K562 (cell line): ENCODE data around the gene FSTL3. TPM values are rescaled to one million over a fixed set of nuclear protein-coding genes. Genes with fewer than 3 reads are reported as not detected.

Source experiments
- ATAC-seq: fragments of 200-7000 bp; cut with Tn5 transposase; 3 replicates; pipeline ENCODE4 v1.9.1; 2020; ENCODE audit warnings: moderate library complexity
- BruUV-seq: library from RNA; stranded (reverse); fragments of 400-500 nt; replicated peaks from 2 replicates; lab custom pipeline; 2021; lab: Mats Ljungman, UMichigan
- CTCF ChIA-PET: fragments of 300-600 bp; formaldehyde crosslinking; extraction: SDS; loops from one replicate; lab custom pipeline; 2021; ENCODE audit warnings: low intra/inter-chr PET ratio; lab: Yijun Ruan, JAX
- POLR2A ChIA-PET: fragments of 300-600, 350-650 bp; sonication (Branson Sonifier 250); formaldehyde crosslinking; extraction: SDS; loops from one replicate; lab custom pipeline; 2021; ENCODE audit warnings: antibody characterized with exemption, inconsistent platforms; lab: Yijun Ruan, JAX
- DNase-seq, 4 experiments: peaks; one replicate each; pipeline versions ENCODE4 v3.0.0 to v3.0.0-alpha.2; 2011 to 2018; ENCODE audit warnings: low spot score in 3 of 4, mixed read lengths in 3 of 4; ENCODE audit errors: extremely low read depth in 1 of 4
- FAIRE-seq: peaks from 2 replicates; lab custom pipeline; 2011; peaks lifted over from hg19 to GRCh38; lab: Jason Lieb, UNC
- H2AFZ ChIP-seq: 2 replicates; pipeline ENCODE4 v1.6.0; 2011; ENCODE audit warnings: low read depth, low read length, control low read depth, inconsistent platforms
- H3K27ac ChIP-seq: fragments of 200-600 bp; 3 replicates; pipeline ENCODE4 v1.8.0; 2011; ENCODE audit warnings: low read depth, mild to moderate bottlenecking, control low read depth, inconsistent platforms, low read length, moderate library complexity, mixed read lengths; ENCODE audit errors: extremely low read depth
- H3K27me3 ChIP-seq, 2 experiments: fragments of 300-600 bp in 1 of 2; 2 replicates in 1 of 2; 3 replicates in 1 of 2; pipeline versions ENCODE4 v1.6.0 to v1.8.0; 2011; ENCODE audit warnings: inconsistent platforms in 2 of 2, low read length in 2 of 2, mild to moderate bottlenecking in 1 of 2, mixed read lengths in 1 of 2, moderate library complexity in 1 of 2; ENCODE audit not compliant: control insufficient read depth in 2 of 2, insufficient read depth in 2 of 2
- H3K36me3 ChIP-seq: fragments of 300-600 bp; 3 replicates; pipeline ENCODE4 v1.8.0; 2011; ENCODE audit warnings: mild to moderate bottlenecking, low read length, inconsistent platforms; ENCODE audit not compliant: control insufficient read depth, insufficient read depth
- H3K4me1 ChIP-seq, 2 experiments: fragments of 200-600 bp in 1 of 2; replicated peaks in 1 of 2; 2 replicates in 1 of 2; 3 replicates in 1 of 2; pipeline versions ENCODE4 v1.5.1 to v1.8.0; 2011; ENCODE audit warnings: inconsistent platforms in 2 of 2, low read length in 2 of 2, mild to moderate bottlenecking in 1 of 2, mixed read lengths in 1 of 2, moderate library complexity in 1 of 2; ENCODE audit not compliant: control insufficient read depth in 2 of 2, insufficient read depth in 2 of 2
- H3K4me2 ChIP-seq: 2 replicates; pipeline ENCODE4 v1.6.1; 2011; ENCODE audit warnings: low read length, control low read depth, inconsistent platforms, mixed read lengths; ENCODE audit not compliant: insufficient read depth
- H3K4me3 ChIP-seq: fragments of 200-600 bp; sonication (generic), shearing (Covaris generic); 2 replicates; pipeline ENCODE4 v1.5.1; 2016; ENCODE audit warnings: control low read depth, inconsistent platforms
- H3K79me2 ChIP-seq: fragments of 200-600 bp; 3 replicates; pipeline ENCODE4 v1.8.0; 2011; ENCODE audit warnings: low read length, inconsistent platforms; ENCODE audit not compliant: control insufficient read depth, insufficient read depth
- H3K9ac ChIP-seq, 2 experiments: 2 replicates each; pipeline versions ENCODE4 v1.6.0 to v1.6.1; 2011; ENCODE audit warnings: low read depth in 2 of 2, low read length in 2 of 2, control low read depth in 1 of 2, inconsistent platforms in 1 of 2, mild to moderate bottlenecking in 1 of 2, mixed read lengths in 1 of 2; ENCODE audit not compliant: insufficient read depth in 1 of 2
- H3K9me1 ChIP-seq: one replicate; pipeline ENCODE4 v1.6.0; 2011; ENCODE audit warnings: inconsistent platforms, mild to moderate bottlenecking, low read length, moderate library complexity; ENCODE audit not compliant: control insufficient read depth, insufficient read depth
- H3K9me3 ChIP-seq: replicated peaks from 2 replicates; pipeline ENCODE4 v1.5.1; 2011; ENCODE audit warnings: low read depth, low read length, inconsistent platforms; ENCODE audit not compliant: control insufficient read depth, insufficient read depth
- H4K20me1 ChIP-seq: replicated peaks from 2 replicates; pipeline ENCODE4 v1.6.1; 2011; ENCODE audit warnings: low read length, inconsistent platforms, mixed read lengths; ENCODE audit not compliant: control insufficient read depth, insufficient read depth
- FOXK2 ChIP-seq, 2 experiments: fragments of 450-650 bp; IDR thresholded peaks in 1 of 2; conservative IDR thresholded peaks in 1 of 2; 2 replicates each; pipeline ENCODE4 v1.6.1; 2016; ENCODE audit warnings: low read depth in 2 of 2, mild to moderate bottlenecking in 1 of 2
- MAZ ChIP-seq, 2 experiments: fragments of 450-650 bp in 1 of 2; sonication (generic) in 1 of 2; formaldehyde crosslinking; IDR thresholded peaks in 1 of 2; conservative IDR thresholded peaks in 1 of 2; 2 replicates each; pipeline versions ENCODE4 v1.4.0 to v1.5.0; 2020; ENCODE audit warnings: mild to moderate bottlenecking in 1 of 2, missing genetic modification reagents in 1 of 2
- PRPF4 ChIP-seq: fragments of 200-400 bp; formaldehyde crosslinking; IDR thresholded peaks from one replicate; pipeline ENCODE4 v1.6.1; 2017; ENCODE audit warnings: low read length, low read depth, mild to moderate bottlenecking; ENCODE audit not compliant: insufficient read depth, poor library complexity, severe bottlenecking
- RBFOX2 ChIP-seq: fragments of 200-400 bp; formaldehyde crosslinking; IDR thresholded peaks from 2 replicates; pipeline ENCODE4 v1.6.1; 2017; ENCODE audit warnings: low read depth, mild to moderate bottlenecking, low read length, moderate library complexity
- RBM39 ChIP-seq: fragments of 200-400 bp; formaldehyde crosslinking; optimal IDR thresholded peaks from 2 replicates; pipeline ENCODE3; 2018; ENCODE audit warnings: low read depth, low read length
- YY1 ChIP-seq, 3 experiments: IDR thresholded peaks; 2 replicates each; pipeline ENCODE4 v1.6.1; 2011; ENCODE audit warnings: low read length in 2 of 3, mild to moderate bottlenecking in 2 of 3, moderate library complexity in 2 of 3, borderline replicate concordance in 1 of 3, control low read depth in 1 of 3, low read depth in 1 of 3; ENCODE audit not compliant: insufficient read depth in 3 of 3, insufficient replicate concordance in 2 of 3, control insufficient read depth in 1 of 3, insufficient read length in 1 of 3; ENCODE audit errors: extremely low read depth in 1 of 3
- ZFX ChIP-seq: sonication (generic); formaldehyde crosslinking; IDR thresholded peaks from 2 replicates; pipeline ENCODE4 v1.8.0; 2022; ENCODE audit warnings: mild to moderate bottlenecking, missing genetic modification reagents, moderate library complexity
- ZNF121 ChIP-seq: sonication (generic); formaldehyde crosslinking; conservative IDR thresholded peaks from 2 replicates; pipeline ENCODE4 v1.8.0; 2022; ENCODE audit warnings: missing genetic modification reagents
- ZNF766 ChIP-seq: fragments of 200-800 bp; sonication (Bioruptor generic); conservative IDR thresholded peaks from 2 replicates; pipeline ENCODE4 v1.6.1; 2016; ENCODE audit warnings: missing genetic modification characterization, missing compliant biosample characterization
- whole genome bisulfite sequencing: fragments of 100-300 bp; shearing (Covaris generic); methylation state at CpG from one replicate; pipeline ENCODE4 v1.1.6; 2016; ENCODE audit warnings: low coverage, mixed read lengths; ENCODE audit not compliant: insufficient coverage; ENCODE audit errors: missing lambda C conversion rate; 5-methylcytosine and 5-hydroxymethylcytosine counted together
- in situ Hi-C: fragments of 300-500 bp; cut with MboI; formaldehyde crosslinking; loops from 4 replicates; pipeline ENCODE4 v1.15.0; 2018; ENCODE audit warnings: inconsistent platforms, mixed read lengths
- intact Hi-C: fragments of 100-400 bp; cut with micrococcal nuclease; formaldehyde crosslinking; loops from 2 replicates; pipeline ENCODE4 v1.14.2; 2022
- polyA plus RNA-seq, 8 experiments: library from polyadenylated mRNA; depleted of rRNA in 4 of 8; stranded (reverse) in 5 of 8; unstranded in 3 of 8; fragments of >200 nt; fragmentation: Nextera tagmentation in 2 of 8; fragmentation: Illumina TruSeq in 1 of 8; extraction: Ambion mirVana in 2 of 8; extraction: Trizol in 1 of 8; gene quantifications; 2 replicates each; pipeline versions ENCODE4 v1.2.1 to v1.2.3, GENCODE V29; 2011 to 2014; ENCODE audit warnings: inconsistent platforms in 1 of 8, missing spikeins in 1 of 8
- total RNA-seq, 7 experiments: library from RNA; depleted of rRNA in 6 of 7; stranded (reverse); fragments of >200 nt in 6 of 7; fragmentation: Illumina TruSeq in 2 of 7; extraction: Trizol in 2 of 7; gene quantifications; 2 replicates each; pipeline versions ENCODE4 v1.2.1 to v1.2.3, GENCODE V29; 2011 to 2021; ENCODE audit warnings: low replicate concordance in 1 of 7
- TF ChIP-seq, protein P1 (sequence below), 2 experiments: fragments of 150-350 bp in 1 of 2; IDR thresholded peaks; 2 replicates each; pipeline ENCODE4 v1.6.1; 2012 to 2016; ENCODE audit warnings: low read depth in 2 of 2, low read length in 2 of 2, mild to moderate bottlenecking in 1 of 2, moderate library complexity in 1 of 2
- TF ChIP-seq, protein P2 (sequence below), 3 experiments: fragments of 200-800 bp in 1 of 3; fragments of 250-450 bp in 1 of 3; fragments of 450-650 bp in 1 of 3; sonication (Bioruptor Pico) in 1 of 3; sonication (Bioruptor generic) in 1 of 3; formaldehyde crosslinking in 1 of 3; IDR thresholded peaks; 2 replicates each; pipeline versions ENCODE4 v1.6.1 to v1.8.0; 2016 to 2022; ENCODE audit warnings: mild to moderate bottlenecking in 2 of 3, missing genetic modification characterization in 2 of 3, missing compliant biosample characterization in 1 of 3, moderate library complexity in 1 of 3

FSTL3 gene
- total and polyA plus RNA-seq, 9 of the 15 experiments (the other 6 are each of a cell fraction or from before 2014, with no cell fraction given): 0.35 to 6.8 (median 4.2) TPM; not detected in 1

DNA sequence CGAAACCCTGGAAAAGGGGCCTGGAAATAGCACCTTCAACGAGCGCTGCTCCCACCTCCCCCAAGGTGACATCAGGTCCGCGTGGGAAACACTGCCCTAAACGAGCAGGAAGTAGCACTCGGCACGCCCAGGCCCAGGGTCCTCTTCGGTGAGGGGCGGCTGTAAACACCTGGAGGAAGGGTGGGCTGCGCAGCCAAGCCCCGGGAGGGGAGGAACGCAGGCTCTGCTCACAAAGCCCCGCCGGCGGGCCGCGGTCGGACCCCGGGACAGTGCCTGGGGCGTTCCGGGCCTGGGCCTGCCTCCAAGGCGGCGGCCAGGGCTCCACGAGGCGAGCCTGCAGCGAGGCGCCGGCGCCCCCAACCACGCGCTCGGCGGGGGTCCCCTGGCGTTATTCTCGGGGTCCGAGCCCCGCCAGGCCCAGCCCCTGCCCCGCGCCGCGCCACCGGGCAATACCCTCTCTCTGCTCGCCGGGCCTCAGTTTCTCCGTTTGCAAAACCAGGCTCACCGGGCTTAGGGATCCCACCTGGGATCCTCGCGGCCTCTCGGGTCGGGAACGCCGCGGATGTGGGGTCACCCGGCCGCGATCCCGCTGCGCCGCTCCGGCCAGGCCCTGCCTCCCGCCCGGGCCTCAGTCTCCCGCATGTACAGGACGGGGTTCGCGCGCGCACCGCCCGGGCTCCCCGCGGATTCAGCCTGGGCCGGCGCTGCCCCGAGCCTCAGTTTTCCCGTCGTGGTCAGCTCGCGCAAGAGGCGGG is 13.8 kb upstream of the FSTL3 start:
- DNase-seq (peak; percentile 60 to 77 (median 66)), FAIRE-seq (peak; percentile 74), ATAC-seq (peak; percentile 80)
- H4K20me1 ChIP-seq: peaks cover 44% of the 10 kb centered on the region
- intact Hi-C loops: no loop called here
- H2AFZ ChIP-seq: 0 out of 2 replicates have a peak overlapping the region, but pooled peaks have one; percentile 51
- WGBS: under 1% methylated on average over 72 of the region's 81 CpGs
- H3K9ac ChIP-seq: peak overlapping the region; percentile 97
- H3K4me1 ChIP-seq: peaks cover 21 to 68% of the 10 kb centered on the region in 2 experiments
- CTCF ChIA-PET: no interaction called here
- H3K36me3 ChIP-seq: peaks cover 42% of the 10 kb centered on the region; the same call in 2 of the 3 replicates
- in situ Hi-C loops: no loop called here
- H3K4me2 ChIP-seq: peak overlapping the region; percentile 88
- BruUV-seq: no TSS peak
- H3K79me2 ChIP-seq: peaks cover 56% of the 10 kb centered on the region
- POLR2A ChIA-PET: interaction anchor here (0.6 to 1.0 kb wide), 6 partner anchors 8 to 531 kb away, joined by 3 to 5 read pairs (median 4); partner anchors contain the start of gene FSTL3
- peaks cover 9% of the 10 kb centered on the region for H3K9me3 ChIP-seq
- peak overlapping the region; percentile 98 for H3K27ac ChIP-seq
- no peaks in the 10 kb centered on the region for H3K27me3 ChIP-seq
- peaks cover 14% of the 10 kb centered on the region for H3K9me1 ChIP-seq
- peak overlapping the region; percentile 100 for H3K4me3 ChIP-seq
- TF ChIP-seq, protein P1, sequence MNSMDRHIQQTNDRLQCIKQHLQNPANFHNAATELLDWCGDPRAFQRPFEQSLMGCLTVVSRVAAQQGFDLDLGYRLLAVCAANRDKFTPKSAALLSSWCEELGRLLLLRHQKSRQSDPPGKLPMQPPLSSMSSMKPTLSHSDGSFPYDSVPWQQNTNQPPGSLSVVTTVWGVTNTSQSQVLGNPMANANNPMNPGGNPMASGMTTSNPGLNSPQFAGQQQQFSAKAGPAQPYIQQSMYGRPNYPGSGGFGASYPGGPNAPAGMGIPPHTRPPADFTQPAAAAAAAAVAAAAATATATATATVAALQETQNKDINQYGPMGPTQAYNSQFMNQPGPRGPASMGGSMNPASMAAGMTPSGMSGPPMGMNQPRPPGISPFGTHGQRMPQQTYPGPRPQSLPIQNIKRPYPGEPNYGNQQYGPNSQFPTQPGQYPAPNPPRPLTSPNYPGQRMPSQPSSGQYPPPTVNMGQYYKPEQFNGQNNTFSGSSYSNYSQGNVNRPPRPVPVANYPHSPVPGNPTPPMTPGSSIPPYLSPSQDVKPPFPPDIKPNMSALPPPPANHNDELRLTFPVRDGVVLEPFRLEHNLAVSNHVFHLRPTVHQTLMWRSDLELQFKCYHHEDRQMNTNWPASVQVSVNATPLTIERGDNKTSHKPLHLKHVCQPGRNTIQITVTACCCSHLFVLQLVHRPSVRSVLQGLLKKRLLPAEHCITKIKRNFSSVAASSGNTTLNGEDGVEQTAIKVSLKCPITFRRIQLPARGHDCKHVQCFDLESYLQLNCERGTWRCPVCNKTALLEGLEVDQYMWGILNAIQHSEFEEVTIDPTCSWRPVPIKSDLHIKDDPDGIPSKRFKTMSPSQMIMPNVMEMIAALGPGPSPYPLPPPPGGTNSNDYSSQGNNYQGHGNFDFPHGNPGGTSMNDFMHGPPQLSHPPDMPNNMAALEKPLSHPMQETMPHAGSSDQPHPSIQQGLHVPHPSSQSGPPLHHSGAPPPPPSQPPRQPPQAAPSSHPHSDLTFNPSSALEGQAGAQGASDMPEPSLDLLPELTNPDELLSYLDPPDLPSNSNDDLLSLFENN (IDR thresholded peaks at IDR 0.05; ENCODE audit: low read depth in 2 of 2, low read length in 2 of 2): 0 out of 4 replicates have a peak, but pooled peaks of 1 of the 2 experiments have one; percentile 25
- TF ChIP-seq, protein P2, sequence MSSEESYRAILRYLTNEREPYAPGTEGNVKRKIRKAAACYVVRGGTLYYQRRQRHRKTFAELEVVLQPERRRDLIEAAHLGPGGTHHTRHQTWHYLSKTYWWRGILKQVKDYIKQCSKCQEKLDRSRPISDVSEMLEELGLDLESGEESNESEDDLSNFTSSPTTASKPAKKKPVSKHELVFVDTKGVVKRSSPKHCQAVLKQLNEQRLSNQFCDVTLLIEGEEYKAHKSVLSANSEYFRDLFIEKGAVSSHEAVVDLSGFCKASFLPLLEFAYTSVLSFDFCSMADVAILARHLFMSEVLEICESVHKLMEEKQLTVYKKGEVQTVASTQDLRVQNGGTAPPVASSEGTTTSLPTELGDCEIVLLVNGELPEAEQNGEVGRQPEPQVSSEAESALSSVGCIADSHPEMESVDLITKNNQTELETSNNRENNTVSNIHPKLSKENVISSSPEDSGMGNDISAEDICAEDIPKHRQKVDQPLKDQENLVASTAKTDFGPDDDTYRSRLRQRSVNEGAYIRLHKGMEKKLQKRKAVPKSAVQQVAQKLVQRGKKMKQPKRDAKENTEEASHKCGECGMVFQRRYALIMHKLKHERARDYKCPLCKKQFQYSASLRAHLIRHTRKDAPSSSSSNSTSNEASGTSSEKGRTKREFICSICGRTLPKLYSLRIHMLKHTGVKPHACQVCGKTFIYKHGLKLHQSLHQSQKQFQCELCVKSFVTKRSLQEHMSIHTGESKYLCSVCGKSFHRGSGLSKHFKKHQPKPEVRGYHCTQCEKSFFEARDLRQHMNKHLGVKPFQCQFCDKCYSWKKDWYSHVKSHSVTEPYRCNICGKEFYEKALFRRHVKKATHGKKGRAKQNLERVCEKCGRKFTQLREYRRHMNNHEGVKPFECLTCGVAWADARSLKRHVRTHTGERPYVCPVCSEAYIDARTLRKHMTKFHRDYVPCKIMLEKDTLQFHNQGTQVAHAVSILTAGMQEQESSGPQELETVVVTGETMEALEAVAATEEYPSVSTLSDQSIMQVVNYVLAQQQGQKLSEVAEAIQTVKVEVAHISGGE (CRISPR knock-in tag; IDR thresholded peaks at IDR 0.05): peak in 1 of 3 experiments; percentile 4; a peak in 1 of 6 replicates
- TF ChIP-seq RBM39 (no peak), ZNF121 (CRISPR knock-in tag) (peak; percentile 46), PRPF4 (peak; percentile 73), YY1 (IDR thresholded peaks at IDR 0.05; ENCODE audit: borderline replicate concordance in 1 of 3, control insufficient read depth in 1 of 3, extremely low read depth in 1 of 3, insufficient read depth in 3 of 3, insufficient read length in 1 of 3, insufficient replicate concordance in 2 of 3, low read depth in 1 of 3, low read length in 2 of 3) (no peak), MAZ (CRISPR knock-in tag; conservative IDR thresholded peaks at IDR 0.05 in 1 of 2, IDR thresholded peaks at IDR 0.05 in 1 of 2) (peak in 1 of 2 experiments; percentile 12; a peak in 1 of 4 replicates), FOXK2 (conservative IDR thresholded peaks at IDR 0.05 in 1 of 2, IDR thresholded peaks at IDR 0.05 in 1 of 2; ENCODE audit: low read depth in 2 of 2) (peak in 1 of 2 experiments; percentile 62; a peak in 1 of 4 replicates), RBFOX2 (peak; percentile 72), ZFX (peak; percentile 62), ZNF766 (CRISPR knock-in tag) (no peak)
